ENCODE data around the gene VIPR1.

GRCh38 chr3:42582474-42583070, 80.1 kb downstream of the VIPR1 start:
- no peak for TF ChIP-seq SOX15 (CRISPR knock-in tag; IDR thresholded peaks at IDR 0.05)
- TF ChIP-seq NR2C2 (CRISPR knock-in tag; IDR thresholded peaks at IDR 0.05), result no peak
- no peak for TF ChIP-seq CTCF (IDR thresholded peaks at IDR 0.05)
- no peak for TF ChIP-seq E2F1 (CRISPR knock-in tag; IDR thresholded peaks at IDR 0.05)
- TF ChIP-seq CREM (CRISPR knock-in tag; IDR thresholded peaks at IDR 0.05), result no peak
- TF ChIP-seq NR1H2 (CRISPR knock-in tag; IDR thresholded peaks at IDR 0.05), result no peak
- TF ChIP-seq NFYB (CRISPR knock-in tag; conservative IDR thresholded peaks at IDR 0.05; ENCODE audit: low read depth), result no peak
- no peak for TF ChIP-seq FOXK1 (CRISPR knock-in tag; IDR thresholded peaks at IDR 0.05)
- no peak for TF ChIP-seq ATF6 (CRISPR knock-in tag; IDR thresholded peaks at IDR 0.05)
- no peak for TF ChIP-seq ZNF396 (CRISPR knock-in tag; IDR thresholded peaks at IDR 0.05; ENCODE audit: borderline replicate concordance)
- TF ChIP-seq NR3C1 (CRISPR knock-in tag; conservative IDR thresholded peaks at IDR 0.05; ENCODE audit: low read depth), result no peak
- TF ChIP-seq MAX (CRISPR knock-in tag; IDR thresholded peaks at IDR 0.05), result no peak
- TF ChIP-seq SP1 (CRISPR knock-in tag; conservative IDR thresholded peaks at IDR 0.05), result no peak; the same call in 1 of the 2 replicates
- no peak for TF ChIP-seq FOXJ3 (CRISPR knock-in tag; IDR thresholded peaks at IDR 0.05; ENCODE audit: borderline replicate concordance)
